GM12892 (cell line): ENCODE results near the gene ESRRA.

Experiments used
- POLR2A ChIP-seq: IDR thresholded peaks from 2 replicates; pipeline ENCODE4 v1.6.1; 2011; ENCODE audit warnings: low read depth, low read length, control low read depth
- POLR2AphosphoS5 ChIP-seq: IDR thresholded peaks from 2 replicates; pipeline ENCODE4 v1.6.1; 2011; ENCODE audit warnings: low read depth, low read length, control low read depth

- TF ChIP-seq POLR2AphosphoS5, result no peak
- TF ChIP-seq POLR2A, result no peak
Observed at GRCh38 chr11:64286801-64287159, 18.5 kb upstream of the ESRRA start.
